HepG2 (cell line): ENCODE results near the gene CATSPERE. TPM values are rescaled to one million over a fixed set of nuclear protein-coding genes. Genes with fewer than 3 reads are reported as not detected.

Experiments used
- CBFB ChIP-seq: sonication (generic); formaldehyde crosslinking; IDR thresholded peaks from 2 replicates; pipeline ENCODE4 v1.4.0; 2020; ENCODE audit warnings: missing genetic modification reagents
- DMAP1 ChIP-seq: IDR thresholded peaks from 2 replicates; pipeline ENCODE4 v1.6.1; 2016
- KAT2B ChIP-seq: fragments of 150-350 bp; IDR thresholded peaks from 2 replicates; pipeline ENCODE4 v1.6.1; 2014; ENCODE audit warnings: low read depth, low read length, borderline replicate concordance
- KDM5A ChIP-seq: fragments of 200-600 bp; sonication (generic); IDR thresholded peaks from 2 replicates; pipeline ENCODE4 v1.7.0; 2018; ENCODE audit warnings: antibody characterized with exemption, mild to moderate bottlenecking, low read length, borderline replicate concordance
- KLF15 ChIP-seq: sonication (generic); formaldehyde crosslinking; IDR thresholded peaks from 2 replicates; pipeline ENCODE4 v1.8.1; 2023; ENCODE audit warnings: borderline replicate concordance, mild to moderate bottlenecking, inconsistent platforms, missing genetic modification reagents, mixed read lengths
- MBNL3 ChIP-seq: fragments of 250-450 bp; sonication (Bioruptor Pico); conservative IDR thresholded peaks from 2 replicates; pipeline ENCODE4 v1.8.0; 2022; ENCODE audit warnings: mild to moderate bottlenecking, inconsistent platforms
- PHF8 ChIP-seq: sonication (generic); formaldehyde crosslinking; IDR thresholded peaks from 2 replicates; pipeline ENCODE4 v1.5.0; 2020; ENCODE audit warnings: missing genetic modification reagents
- RELA ChIP-seq: sonication (generic); formaldehyde crosslinking; IDR thresholded peaks from 2 replicates; pipeline ENCODE4 v1.4.0; 2020; ENCODE audit warnings: missing genetic modification reagents
- SOX5 ChIP-seq: IDR thresholded peaks from 2 replicates; pipeline ENCODE4 v1.6.1; 2016; ENCODE audit warnings: borderline replicate concordance
- SSRP1 ChIP-seq: IDR thresholded peaks from 2 replicates; pipeline ENCODE4 v1.6.1; 2016; ENCODE audit warnings: control low read depth
- ZBTB3 ChIP-seq: sonication (generic); formaldehyde crosslinking; IDR thresholded peaks from 2 replicates; pipeline ENCODE4 v1.4.0; 2020; ENCODE audit warnings: low read depth, mild to moderate bottlenecking, moderate library complexity, missing genetic modification reagents, borderline replicate concordance
- ZFP1 ChIP-seq: IDR thresholded peaks from 2 replicates; pipeline ENCODE4 v1.6.1; 2016
- ZNF232 ChIP-seq: sonication (generic); formaldehyde crosslinking; IDR thresholded peaks from 2 replicates; pipeline ENCODE4 v1.4.0; 2020; ENCODE audit warnings: missing genetic modification reagents, borderline replicate concordance
- ZNF337 ChIP-seq: sonication (generic); formaldehyde crosslinking; IDR thresholded peaks from 2 replicates; pipeline ENCODE4 v1.5.1; 2020; ENCODE audit warnings: missing genetic modification reagents, low read depth, mild to moderate bottlenecking, borderline replicate concordance
- ZSCAN29 ChIP-seq: sonication (generic); formaldehyde crosslinking; conservative IDR thresholded peaks from 2 replicates; pipeline ENCODE4 v1.4.0; 2020; ENCODE audit warnings: mild to moderate bottlenecking, missing genetic modification reagents
- polyA plus RNA-seq, 8 experiments: library from polyadenylated mRNA; depleted of rRNA in 3 of 8; stranded (reverse) in 7 of 8; unstranded in 1 of 8; fragments of >200 nt; fragmentation: Illumina TruSeq in 4 of 8; extraction: Trizol in 4 of 8; gene quantifications; 2 replicates each; pipeline versions ENCODE4 v1.2.1 to v1.2.3, GENCODE V29; 2011 to 2016; ENCODE audit warnings: low read depth in 4 of 8, missing spikeins in 1 of 8, mixed read lengths in 1 of 8; ENCODE audit not compliant: insufficient read depth in 1 of 8
- total RNA-seq, 5 experiments: library from RNA; depleted of rRNA; stranded (reverse); fragments of >200 nt; fragmentation: Illumina TruSeq; extraction: Trizol; gene quantifications; 2 replicates each; pipeline ENCODE4 v1.2.3, GENCODE V29; 2016; ENCODE audit warnings: low read depth in 1 of 5
- TF ChIP-seq, protein P1 (sequence below): sonication (generic); formaldehyde crosslinking; IDR thresholded peaks from 2 replicates; pipeline ENCODE4 v1.8.1; 2023; ENCODE audit warnings: mild to moderate bottlenecking, moderate library complexity, missing genetic modification reagents
- TF ChIP-seq, protein P2 (sequence below): IDR thresholded peaks from 2 replicates; pipeline ENCODE4 v1.6.1; 2012; ENCODE audit warnings: low read depth, low read length, improper control_type of control experiment
- TF ChIP-seq, protein P3 (sequence below): sonication (generic); formaldehyde crosslinking; IDR thresholded peaks from 2 replicates; pipeline ENCODE4 v1.4.0; 2020; ENCODE audit warnings: low read depth, mild to moderate bottlenecking, missing genetic modification reagents
- TF ChIP-seq, protein P4 (sequence below): sonication (generic); formaldehyde crosslinking; IDR thresholded peaks from 2 replicates; pipeline ENCODE4 v1.4.0; 2020; ENCODE audit warnings: missing genetic modification reagents
- TF ChIP-seq, protein P5 (sequence below): sonication (generic); formaldehyde crosslinking; IDR thresholded peaks from 2 replicates; pipeline ENCODE4 v1.5.0; 2020; ENCODE audit warnings: missing genetic modification reagents
- TF ChIP-seq, protein P6 (sequence below): IDR thresholded peaks from 2 replicates; pipeline ENCODE4 v1.6.1; 2016
- TF ChIP-seq, protein P7 (sequence below), 2 experiments: sonication (generic) in 1 of 2; formaldehyde crosslinking in 1 of 2; IDR thresholded peaks; 2 replicates each; pipeline versions ENCODE4 v1.4.0 to v1.6.1; 2018 to 2020; ENCODE audit warnings: missing genetic modification reagents in 2 of 2, borderline replicate concordance in 1 of 2, low read depth in 1 of 2, mild to moderate bottlenecking in 1 of 2, missing biosample characterization in 1 of 2

Gene CATSPERE
- total and polyA plus RNA-seq, 2 of the 13 experiments (the other 11 are each of a cell fraction or from before 2014, with no cell fraction given), result 0.34 to 0.51 TPM

DNA sequence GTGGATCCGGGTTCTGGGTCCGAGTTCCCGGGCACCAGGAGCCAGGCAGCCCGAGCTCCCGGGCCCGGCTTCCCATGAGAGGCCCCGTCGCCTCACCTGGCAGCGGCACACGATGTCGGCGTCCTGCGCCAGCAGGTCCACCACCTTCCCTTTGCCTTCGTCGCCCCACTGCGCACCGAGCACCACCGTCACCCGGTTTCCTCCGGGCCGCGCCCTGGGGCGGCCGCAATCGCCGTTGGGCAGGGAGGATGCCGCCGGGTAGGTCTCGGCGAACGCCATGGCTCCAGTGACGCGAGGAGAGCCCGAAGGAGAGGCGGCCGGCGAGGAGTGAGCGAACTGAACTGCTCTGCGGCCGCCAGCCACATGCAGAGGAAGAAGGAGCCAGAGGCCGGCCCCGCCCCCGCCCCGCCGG is 9.5 kb upstream of the CATSPERE start, which contains the start of gene ADSS2 (continued):
- TF ChIP-seq ZSCAN29 (CRISPR knock-in tag), result no peak
- no peak for TF ChIP-seq SOX5 (CRISPR knock-in tag)
- no peak for TF ChIP-seq MBNL3
- TF ChIP-seq, protein P1, sequence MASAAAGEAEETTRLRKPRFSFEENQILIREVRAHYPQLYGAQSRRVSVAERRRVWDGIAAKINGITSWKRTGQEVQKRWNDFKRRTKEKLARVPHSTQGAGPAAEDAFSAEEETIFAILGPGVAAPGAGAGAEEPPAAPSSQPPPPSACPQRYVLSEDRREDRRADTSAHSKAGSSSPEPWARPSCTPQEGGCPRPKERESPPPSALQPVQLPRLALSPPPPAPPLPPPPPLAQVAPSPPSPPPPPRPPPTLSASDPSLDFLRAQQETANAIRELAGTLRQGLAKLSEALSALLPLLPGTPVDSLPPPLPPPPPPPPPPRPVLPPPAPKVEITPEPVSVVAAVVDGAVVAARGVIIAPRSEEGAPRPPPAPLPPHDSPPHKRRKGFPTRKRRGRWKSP, result 0 out of 2 replicates have a peak, but pooled peaks have one; percentile 15
- peak; percentile 74 for TF ChIP-seq DMAP1 (CRISPR knock-in tag)
- TF ChIP-seq SSRP1 (CRISPR knock-in tag), result no peak
- TF ChIP-seq KDM5A, result no peak
- no peak for TF ChIP-seq RELA (CRISPR knock-in tag)
- TF ChIP-seq ZNF232 (CRISPR knock-in tag), result no peak; the same call in 1 of the 2 replicates
- no peak for TF ChIP-seq ZFP1 (CRISPR knock-in tag)
- no peak; the same call in 1 of the 2 replicates for TF ChIP-seq CBFB (CRISPR knock-in tag)
- TF ChIP-seq, protein P2, sequence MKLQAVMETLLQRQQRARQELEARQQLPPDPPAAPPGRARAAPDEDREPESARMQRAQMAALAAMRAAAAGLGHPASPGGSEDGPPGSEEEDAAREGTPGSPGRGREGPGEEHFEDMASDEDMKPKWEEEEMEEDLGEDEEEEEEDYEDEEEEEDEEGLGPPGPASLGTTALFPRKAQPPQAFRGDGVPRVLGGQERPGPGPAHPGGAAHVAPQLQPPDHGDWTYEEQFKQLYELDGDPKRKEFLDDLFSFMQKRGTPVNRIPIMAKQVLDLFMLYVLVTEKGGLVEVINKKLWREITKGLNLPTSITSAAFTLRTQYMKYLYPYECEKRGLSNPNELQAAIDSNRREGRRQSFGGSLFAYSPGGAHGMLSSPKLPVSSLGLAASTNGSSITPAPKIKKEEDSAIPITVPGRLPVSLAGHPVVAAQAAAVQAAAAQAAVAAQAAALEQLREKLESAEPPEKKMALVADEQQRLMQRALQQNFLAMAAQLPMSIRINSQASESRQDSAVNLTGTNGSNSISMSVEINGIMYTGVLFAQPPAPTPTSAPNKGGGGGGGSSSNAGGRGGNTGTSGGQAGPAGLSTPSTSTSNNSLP, result no peak
- TF ChIP-seq PHF8 (CRISPR knock-in tag), result peak; percentile 88
- TF ChIP-seq ZNF337 (CRISPR knock-in tag), result no peak
- TF ChIP-seq, protein P3, sequence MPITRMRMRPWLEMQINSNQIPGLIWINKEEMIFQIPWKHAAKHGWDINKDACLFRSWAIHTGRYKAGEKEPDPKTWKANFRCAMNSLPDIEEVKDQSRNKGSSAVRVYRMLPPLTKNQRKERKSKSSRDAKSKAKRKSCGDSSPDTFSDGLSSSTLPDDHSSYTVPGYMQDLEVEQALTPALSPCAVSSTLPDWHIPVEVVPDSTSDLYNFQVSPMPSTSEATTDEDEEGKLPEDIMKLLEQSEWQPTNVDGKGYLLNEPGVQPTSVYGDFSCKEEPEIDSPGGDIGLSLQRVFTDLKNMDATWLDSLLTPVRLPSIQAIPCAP, result no peak
- TF ChIP-seq, protein P4, sequence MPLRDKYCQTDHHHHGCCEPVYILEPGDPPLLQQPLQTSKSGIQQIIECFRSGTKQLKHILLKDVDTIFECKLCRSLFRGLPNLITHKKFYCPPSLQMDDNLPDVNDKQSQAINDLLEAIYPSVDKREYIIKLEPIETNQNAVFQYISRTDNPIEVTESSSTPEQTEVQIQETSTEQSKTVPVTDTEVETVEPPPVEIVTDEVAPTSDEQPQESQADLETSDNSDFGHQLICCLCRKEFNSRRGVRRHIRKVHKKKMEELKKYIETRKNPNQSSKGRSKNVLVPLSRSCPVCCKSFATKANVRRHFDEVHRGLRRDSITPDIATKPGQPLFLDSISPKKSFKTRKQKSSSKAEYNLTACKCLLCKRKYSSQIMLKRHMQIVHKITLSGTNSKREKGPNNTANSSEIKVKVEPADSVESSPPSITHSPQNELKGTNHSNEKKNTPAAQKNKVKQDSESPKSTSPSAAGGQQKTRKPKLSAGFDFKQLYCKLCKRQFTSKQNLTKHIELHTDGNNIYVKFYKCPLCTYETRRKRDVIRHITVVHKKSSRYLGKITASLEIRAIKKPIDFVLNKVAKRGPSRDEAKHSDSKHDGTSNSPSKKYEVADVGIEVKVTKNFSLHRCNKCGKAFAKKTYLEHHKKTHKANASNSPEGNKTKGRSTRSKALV, result peak; percentile 71; the same call in 1 of the 2 replicates
- TF ChIP-seq KAT2B, result no peak
- TF ChIP-seq, protein P5, sequence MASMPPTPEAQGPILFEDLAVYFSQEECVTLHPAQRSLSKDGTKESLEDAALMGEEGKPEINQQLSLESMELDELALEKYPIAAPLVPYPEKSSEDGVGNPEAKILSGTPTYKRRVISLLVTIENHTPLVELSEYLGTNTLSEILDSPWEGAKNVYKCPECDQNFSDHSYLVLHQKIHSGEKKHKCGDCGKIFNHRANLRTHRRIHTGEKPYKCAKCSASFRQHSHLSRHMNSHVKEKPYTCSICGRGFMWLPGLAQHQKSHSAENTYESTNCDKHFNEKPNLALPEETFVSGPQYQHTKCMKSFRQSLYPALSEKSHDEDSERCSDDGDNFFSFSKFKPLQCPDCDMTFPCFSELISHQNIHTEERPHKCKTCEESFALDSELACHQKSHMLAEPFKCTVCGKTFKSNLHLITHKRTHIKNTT (CRISPR knock-in tag), result no peak
- TF ChIP-seq ZBTB3 (CRISPR knock-in tag), result no peak
- TF ChIP-seq, protein P6, sequence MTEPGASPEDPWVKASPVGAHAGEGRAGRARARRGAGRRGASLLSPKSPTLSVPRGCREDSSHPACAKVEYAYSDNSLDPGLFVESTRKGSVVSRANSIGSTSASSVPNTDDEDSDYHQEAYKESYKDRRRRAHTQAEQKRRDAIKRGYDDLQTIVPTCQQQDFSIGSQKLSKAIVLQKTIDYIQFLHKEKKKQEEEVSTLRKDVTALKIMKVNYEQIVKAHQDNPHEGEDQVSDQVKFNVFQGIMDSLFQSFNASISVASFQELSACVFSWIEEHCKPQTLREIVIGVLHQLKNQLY, result no peak
- TF ChIP-seq, protein P7, sequence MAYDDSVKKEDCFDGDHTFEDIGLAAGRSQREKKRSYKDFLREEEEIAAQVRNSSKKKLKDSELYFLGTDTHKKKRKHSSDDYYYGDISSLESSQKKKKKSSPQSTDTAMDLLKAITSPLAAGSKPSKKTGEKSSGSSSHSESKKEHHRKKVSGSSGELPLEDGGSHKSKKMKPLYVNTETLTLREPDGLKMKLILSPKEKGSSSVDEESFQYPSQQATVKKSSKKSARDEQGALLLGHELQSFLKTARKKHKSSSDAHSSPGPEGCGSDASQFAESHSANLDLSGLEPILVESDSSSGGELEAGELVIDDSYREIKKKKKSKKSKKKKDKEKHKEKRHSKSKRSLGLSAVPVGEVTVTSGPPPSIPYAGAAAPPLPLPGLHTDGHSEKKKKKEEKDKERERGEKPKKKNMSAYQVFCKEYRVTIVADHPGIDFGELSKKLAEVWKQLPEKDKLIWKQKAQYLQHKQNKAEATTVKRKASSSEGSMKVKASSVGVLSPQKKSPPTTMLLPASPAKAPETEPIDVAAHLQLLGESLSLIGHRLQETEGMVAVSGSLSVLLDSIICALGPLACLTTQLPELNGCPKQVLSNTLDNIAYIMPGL (CRISPR knock-in tag; IDR thresholded peaks at IDR 0.05; ENCODE audit: borderline replicate concordance in 1 of 2, low read depth in 1 of 2), result peak in 1 of 2 experiments; percentile 73; a peak in 2 of 4 replicates
- no peak for TF ChIP-seq KLF15 (CRISPR knock-in tag)
